ENCODE data around the gene INPP5F.
"Not testable (repeated sequence)": the region's sequence is repeated elsewhere in the genome, so short reads cannot be mapped to it uniquely, and the experiment has no call there.

The INPP5F gene

GRCh38 chr10:119824299-119824698 is 98.4 kb downstream of the INPP5F start:
- DNase-seq (ENCODE audit: low spot score), result no peak

GRCh38 chr10:119826771-119827170 is 100.9 kb downstream of the INPP5F start:
- DNase-seq (ENCODE audit: low spot score), result no peak

GRCh38 chr10:119827430-119827829 is 101.6 kb downstream of the INPP5F start:
- DNase-seq (ENCODE audit: low spot score), result no peak

- no peak for DNase-seq (ENCODE audit: low spot score)
Observed at GRCh38 chr10:119829429-119829828, 103.6 kb downstream of the INPP5F start.

GRCh38 chr10:119830851-119831250 is 105.0 kb downstream of the INPP5F start:
- DNase-seq (ENCODE audit: low spot score), result no peak

GRCh38 chr10:119831656-119832055 is 105.8 kb downstream of the INPP5F start:
- no peak for DNase-seq (ENCODE audit: low spot score)

- no peak for DNase-seq (ENCODE audit: low spot score)
Observed at GRCh38 chr10:119832951-119833350, 107.1 kb downstream of the INPP5F start.

GRCh38 chr10:119834188-119834587 is 108.3 kb downstream of the INPP5F start:
- no peak for DNase-seq (ENCODE audit: low spot score)

- DNase-seq (ENCODE audit: low spot score), result no peak
Observed at GRCh38 chr10:119845656-119846055, 119.8 kb downstream of the INPP5F start.

- no peak for DNase-seq (ENCODE audit: low spot score)
Observed at GRCh38 chr10:119849031-119849789, 123.4 kb downstream of the INPP5F start.

- DNase-seq (ENCODE audit: low spot score), result no peak
Observed at GRCh38 chr10:119849944-119850343, 124.1 kb downstream of the INPP5F start.

- no peak for DNase-seq (ENCODE audit: low spot score)
Observed at GRCh38 chr10:119852277-119852676, 126.4 kb downstream of the INPP5F start.

- no peak for DNase-seq (ENCODE audit: low spot score)
Observed at GRCh38 chr10:119852822-119853221, 127.0 kb downstream of the INPP5F start.

- no peak for DNase-seq (ENCODE audit: low spot score)
Observed at GRCh38 chr10:119853574-119853973, 127.7 kb downstream of the INPP5F start.

GRCh38 chr10:119858063-119858462 is 132.2 kb downstream of the INPP5F start:
- peak; percentile 25 for DNase-seq (ENCODE audit: low spot score)

GRCh38 chr10:119859420-119860258 is 133.8 kb downstream of the INPP5F start:
- DNase-seq (ENCODE audit: low spot score), result no peak

- no peak for DNase-seq (ENCODE audit: low spot score)
Observed at GRCh38 chr10:119860866-119861607, 135.2 kb downstream of the INPP5F start.

- no peak for DNase-seq (ENCODE audit: low spot score)
Observed at GRCh38 chr10:119862524-119862923, 136.7 kb downstream of the INPP5F start.

- no peak for DNase-seq (ENCODE audit: low spot score)
Observed at GRCh38 chr10:119863951-119864565, 138.2 kb downstream of the INPP5F start.

GRCh38 chr10:119865699-119866240 is 139.9 kb downstream of the INPP5F start:
- no peak for DNase-seq (ENCODE audit: low spot score)

- no peak for DNase-seq (ENCODE audit: low spot score)
Observed at GRCh38 chr10:119867317-119867716, 141.5 kb downstream of the INPP5F start.

GRCh38 chr10:119869398-119869797 is 143.5 kb downstream of the INPP5F start:
- DNase-seq (ENCODE audit: low spot score), result not testable (repeated sequence)
